ENCODE results near the gene TAB2. TPM values are rescaled to one million over a fixed set of nuclear protein-coding genes. Genes with fewer than 3 reads are reported as not detected.

Gene TAB2
- total RNA-seq, 1 donor from 2014 or later = 45.1 TPM

DNA sequence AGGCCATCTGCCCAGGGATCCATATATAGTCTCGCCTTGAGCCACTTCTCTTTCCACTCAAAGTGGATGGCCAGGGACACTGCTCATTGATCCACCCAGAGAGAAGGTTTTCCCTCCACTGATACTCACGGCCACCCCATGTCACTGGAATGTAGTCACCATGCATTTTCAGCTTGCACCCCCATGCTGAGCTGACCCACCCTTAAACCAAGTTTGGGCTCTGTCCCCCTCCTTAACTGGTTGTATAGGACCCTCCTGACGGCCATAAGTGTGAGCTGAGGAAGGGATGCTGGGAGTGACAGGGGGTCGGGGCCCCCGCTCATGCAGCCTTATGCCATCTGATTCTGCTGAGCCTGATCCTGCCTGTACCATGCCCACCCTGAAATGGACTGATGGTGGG is 108.2 kb downstream of the TAB2 start:
- H3K27ac Mint-ChIP-seq (ENCODE audit: unreplicated experiment) = no peak overlapping the region
- no peaks in the 10 kb centered on the region for H3K9me3 Mint-ChIP-seq
- H3K4me3 Mint-ChIP-seq = no peak overlapping the region
- H3K27me3 Mint-ChIP-seq (ENCODE audit: low read depth) = no peaks in the 10 kb centered on the region
- H3K36me3 Mint-ChIP-seq (ENCODE audit: low read depth) = no peaks in the 10 kb centered on the region
- H3K4me1 Mint-ChIP-seq = peaks cover 12% of the 10 kb centered on the region
- DNase-seq (ENCODE audit: low read depth, low spot score) = no peak
- TF ChIP-seq, protein P1, sequence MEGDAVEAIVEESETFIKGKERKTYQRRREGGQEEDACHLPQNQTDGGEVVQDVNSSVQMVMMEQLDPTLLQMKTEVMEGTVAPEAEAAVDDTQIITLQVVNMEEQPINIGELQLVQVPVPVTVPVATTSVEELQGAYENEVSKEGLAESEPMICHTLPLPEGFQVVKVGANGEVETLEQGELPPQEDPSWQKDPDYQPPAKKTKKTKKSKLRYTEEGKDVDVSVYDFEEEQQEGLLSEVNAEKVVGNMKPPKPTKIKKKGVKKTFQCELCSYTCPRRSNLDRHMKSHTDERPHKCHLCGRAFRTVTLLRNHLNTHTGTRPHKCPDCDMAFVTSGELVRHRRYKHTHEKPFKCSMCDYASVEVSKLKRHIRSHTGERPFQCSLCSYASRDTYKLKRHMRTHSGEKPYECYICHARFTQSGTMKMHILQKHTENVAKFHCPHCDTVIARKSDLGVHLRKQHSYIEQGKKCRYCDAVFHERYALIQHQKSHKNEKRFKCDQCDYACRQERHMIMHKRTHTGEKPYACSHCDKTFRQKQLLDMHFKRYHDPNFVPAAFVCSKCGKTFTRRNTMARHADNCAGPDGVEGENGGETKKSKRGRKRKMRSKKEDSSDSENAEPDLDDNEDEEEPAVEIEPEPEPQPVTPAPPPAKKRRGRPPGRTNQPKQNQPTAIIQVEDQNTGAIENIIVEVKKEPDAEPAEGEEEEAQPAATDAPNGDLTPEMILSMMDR (conservative IDR thresholded peaks at IDR 0.05) = no peak

DNA sequence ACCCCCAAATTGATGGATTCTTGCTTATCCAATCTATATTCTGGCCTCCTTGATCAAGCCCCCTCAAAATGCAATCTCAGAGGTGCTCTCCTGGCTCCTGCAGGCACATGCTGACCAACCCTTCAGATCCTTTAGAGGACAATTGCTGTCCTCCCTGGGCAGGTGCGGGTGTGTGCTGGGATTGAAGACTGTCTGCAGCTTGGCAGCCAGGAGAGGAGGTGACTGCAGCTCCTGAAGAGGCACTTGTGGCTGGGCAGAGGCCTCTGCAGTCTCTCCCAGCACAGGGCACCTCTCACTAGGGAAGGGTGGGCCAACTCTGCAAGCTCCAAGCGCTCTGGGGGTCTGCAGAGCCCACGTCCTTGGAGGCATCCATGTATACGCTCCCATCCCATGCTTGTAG is 111.1 kb downstream of the TAB2 start:
- peaks cover 11% of the 10 kb centered on the region for H3K4me1 Mint-ChIP-seq
- no peaks in the 10 kb centered on the region for H3K27me3 Mint-ChIP-seq (ENCODE audit: low read depth)
- TF ChIP-seq, protein P1 (conservative IDR thresholded peaks at IDR 0.05) = no peak
- no peaks in the 10 kb centered on the region for H3K36me3 Mint-ChIP-seq (ENCODE audit: low read depth)
- no peaks in the 10 kb centered on the region for H3K9me3 Mint-ChIP-seq
- no peak overlapping the region for H3K27ac Mint-ChIP-seq (ENCODE audit: unreplicated experiment)
- no peak overlapping the region for H3K4me3 Mint-ChIP-seq
- no peak for DNase-seq (ENCODE audit: low read depth, low spot score)

DNA sequence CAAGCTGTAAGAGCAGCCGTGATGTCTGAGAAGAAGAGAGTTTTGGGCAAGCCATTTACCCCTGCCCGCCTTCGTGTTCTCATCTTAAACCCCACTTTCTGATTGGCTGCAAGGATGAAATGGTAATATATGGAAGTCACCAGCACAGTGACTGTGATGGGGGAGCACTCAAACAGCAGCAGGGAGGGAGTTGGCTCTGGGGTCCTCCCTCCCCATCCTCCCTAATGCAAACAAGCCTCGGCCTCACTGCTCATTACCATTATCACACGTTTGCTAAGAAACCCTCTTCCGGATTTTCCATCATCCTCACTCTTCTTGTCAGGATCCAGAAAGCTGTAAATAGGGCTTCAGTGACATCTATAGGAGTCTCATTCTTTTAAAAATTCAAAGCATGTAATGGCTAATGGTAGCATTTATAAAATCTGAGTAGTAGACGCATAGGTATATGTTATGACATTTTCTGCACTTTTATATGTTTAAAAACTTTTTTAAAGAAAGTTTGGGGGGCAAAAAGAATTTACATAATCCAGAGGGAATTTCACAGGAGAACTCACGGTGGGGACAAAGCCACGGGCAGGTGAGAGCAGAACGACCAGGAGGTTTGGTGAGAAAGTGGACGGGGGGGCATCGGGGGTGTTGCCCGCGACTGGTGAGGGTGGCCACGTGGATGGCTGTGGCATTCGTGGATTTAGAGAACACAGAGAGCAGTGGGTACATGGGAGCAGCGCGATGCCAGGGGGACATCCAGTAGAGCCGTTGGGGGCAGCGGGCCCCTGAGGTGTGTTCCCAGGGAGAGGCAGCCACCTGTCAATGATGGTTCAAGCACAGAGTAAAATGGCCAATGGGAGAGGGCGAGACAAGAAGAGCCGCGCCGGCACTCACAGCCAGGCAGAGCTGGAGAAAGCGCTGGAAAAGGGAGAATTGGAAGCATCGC is 112.2 kb downstream of the TAB2 start:
- Mint-ChIP-seq H3K27ac (ENCODE audit: unreplicated experiment) (no peak overlapping the region), H3K4me3 (no peak overlapping the region), H3K9me3 (no peaks in the 10 kb centered on the region), H3K36me3 (ENCODE audit: low read depth) (no peaks in the 10 kb centered on the region), H3K4me1 (peaks cover 4% of the 10 kb centered on the region), H3K27me3 (ENCODE audit: low read depth) (no peaks in the 10 kb centered on the region)
- no peak for DNase-seq (ENCODE audit: low read depth, low spot score)
- TF ChIP-seq, protein P1 (conservative IDR thresholded peaks at IDR 0.05) = no peak

DNA sequence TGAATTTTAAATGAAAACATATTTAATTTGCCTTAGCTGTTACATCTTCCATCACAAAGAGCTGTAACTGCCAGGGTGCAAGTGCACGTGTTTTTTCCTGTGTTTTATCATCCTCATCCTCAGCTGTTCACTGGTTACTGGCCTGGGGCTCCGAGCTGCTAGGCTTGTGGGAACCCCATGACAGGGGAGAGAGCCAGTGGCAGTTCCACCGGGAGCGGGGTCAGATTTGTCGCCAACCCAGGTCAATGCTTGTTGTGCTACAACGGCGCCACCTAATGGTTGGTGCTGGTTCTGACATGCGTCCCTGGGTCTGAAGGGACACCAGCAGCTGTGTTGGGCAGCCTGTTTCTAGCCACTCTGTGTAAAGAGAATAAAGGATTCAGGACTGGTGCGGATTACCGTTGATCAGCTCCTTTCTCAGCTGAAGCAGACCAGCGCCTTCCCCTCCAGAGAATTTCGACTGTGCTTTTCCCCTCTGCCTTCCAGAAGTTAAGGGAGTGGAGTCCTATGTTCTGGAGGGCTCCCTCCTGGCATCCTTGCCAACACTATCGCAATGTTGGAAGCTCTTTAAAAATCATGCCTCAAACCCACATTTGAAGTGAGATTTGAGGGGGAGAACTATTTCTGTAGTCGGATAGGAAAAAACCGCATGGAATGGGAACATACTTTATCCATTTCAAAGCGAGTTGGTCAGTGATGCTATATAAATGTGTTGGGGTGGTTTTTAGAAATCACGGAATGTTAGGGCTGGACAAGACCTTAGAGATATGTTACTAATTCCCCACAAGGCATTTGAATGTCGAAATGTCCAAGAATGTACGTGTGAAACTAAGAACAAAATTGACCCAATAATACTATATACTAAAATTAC is 114.6 kb downstream of the TAB2 start:
- peaks cover 4% of the 10 kb centered on the region for H3K4me1 Mint-ChIP-seq
- H3K4me3 Mint-ChIP-seq = no peak overlapping the region
- peak; percentile 99 for DNase-seq (ENCODE audit: low read depth, low spot score)
- no peaks in the 10 kb centered on the region for H3K9me3 Mint-ChIP-seq
- H3K36me3 Mint-ChIP-seq (ENCODE audit: low read depth) = no peaks in the 10 kb centered on the region
- H3K27me3 Mint-ChIP-seq (ENCODE audit: low read depth) = no peaks in the 10 kb centered on the region
- TF ChIP-seq, protein P1 (conservative IDR thresholded peaks at IDR 0.05) = peak; percentile 97
- no peak overlapping the region for H3K27ac Mint-ChIP-seq (ENCODE audit: unreplicated experiment)

DNA sequence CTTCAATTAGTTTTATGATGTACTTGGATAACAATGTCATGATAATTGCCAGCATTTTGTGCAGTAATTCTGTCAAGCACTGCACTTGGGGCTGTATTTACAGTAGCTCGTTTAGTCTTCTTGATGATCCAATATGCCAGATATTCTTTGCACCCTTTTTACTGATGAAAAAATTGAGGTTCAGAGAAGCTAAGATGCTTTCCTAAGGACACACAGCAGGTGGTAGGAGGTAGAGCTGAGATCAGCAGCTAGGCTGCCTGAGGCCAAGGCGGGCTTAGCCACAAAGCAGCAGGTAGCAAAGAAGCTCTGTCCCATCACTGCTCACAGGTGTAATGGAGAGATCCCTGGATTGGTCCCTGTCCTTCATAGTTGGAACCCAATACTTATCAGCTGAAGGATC is 115.9 kb downstream of the TAB2 start:
- H3K27me3 Mint-ChIP-seq (ENCODE audit: low read depth) = no peaks in the 10 kb centered on the region
- no peak for DNase-seq (ENCODE audit: low read depth, low spot score)
- H3K9me3 Mint-ChIP-seq = no peaks in the 10 kb centered on the region
- H3K36me3 Mint-ChIP-seq (ENCODE audit: low read depth) = no peaks in the 10 kb centered on the region
- TF ChIP-seq, protein P1 (conservative IDR thresholded peaks at IDR 0.05) = no peak
- H3K4me3 Mint-ChIP-seq = no peak overlapping the region
- H3K27ac Mint-ChIP-seq (ENCODE audit: unreplicated experiment) = no peak overlapping the region
- peaks cover 4% of the 10 kb centered on the region for H3K4me1 Mint-ChIP-seq

All from neural crest cell (in vitro differentiated cells).